ENCODE results near the gene ATP5MG.

The ATP5MG gene

DNA sequence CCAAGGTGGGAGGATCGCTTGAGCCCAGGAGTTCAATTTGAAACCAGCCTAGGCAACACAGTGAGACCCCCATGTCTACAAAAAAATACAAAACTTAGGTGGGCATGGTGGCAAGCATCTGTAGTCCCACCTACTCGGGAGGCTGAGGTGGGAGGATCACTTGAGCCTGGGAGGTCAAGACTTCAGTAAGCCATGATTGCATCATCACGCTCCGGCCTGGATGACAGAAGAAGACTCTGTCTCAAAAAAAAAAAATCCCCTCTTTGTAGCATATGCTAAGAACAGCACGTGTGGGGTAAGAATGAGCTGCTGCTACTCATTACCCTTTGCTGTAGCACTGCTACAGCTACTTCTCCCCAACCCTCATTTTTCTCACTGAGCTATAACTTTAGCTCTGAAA is 27.5 kb upstream of the ATP5MG start:
- H3K4me3 ChIP-seq (ENCODE audit: low read depth, low read length): no peak overlapping the region
- H3K36me3 ChIP-seq (ENCODE audit: control insufficient read depth in 2 of 2, insufficient read depth in 1 of 2, low read length in 2 of 2): peaks cover 27 to 98% of the 10 kb centered on the region in 2 experiments
- H3K27ac ChIP-seq (ENCODE audit: extremely low read depth, low read depth, low read length): no peak overlapping the region
- TF ChIP-seq HOXA7 (CRISPR knock-in tag; IDR thresholded peaks at IDR 0.05; ENCODE audit: borderline replicate concordance) (no peak), ZNF747 (tag by site-specific recombination; IDR thresholded peaks at IDR 0.05) (no peak), ZNF24 (tag by site-specific recombination; IDR thresholded peaks at IDR 0.05) (no peak), ZNF677 (tag by site-specific recombination; IDR thresholded peaks at IDR 0.05) (no peak), OSR2 (tag by site-specific recombination; IDR thresholded peaks at IDR 0.05) (no peak), ZNF658 (tag by site-specific recombination; IDR thresholded peaks at IDR 0.05) (no peak), ZNF654 (tag by site-specific recombination; IDR thresholded peaks at IDR 0.05; ENCODE audit: low read depth) (no peak), ZNF211 (tag by site-specific recombination; IDR thresholded peaks at IDR 0.05; ENCODE audit: low read depth) (no peak)
- TF ChIP-seq, protein P1, sequence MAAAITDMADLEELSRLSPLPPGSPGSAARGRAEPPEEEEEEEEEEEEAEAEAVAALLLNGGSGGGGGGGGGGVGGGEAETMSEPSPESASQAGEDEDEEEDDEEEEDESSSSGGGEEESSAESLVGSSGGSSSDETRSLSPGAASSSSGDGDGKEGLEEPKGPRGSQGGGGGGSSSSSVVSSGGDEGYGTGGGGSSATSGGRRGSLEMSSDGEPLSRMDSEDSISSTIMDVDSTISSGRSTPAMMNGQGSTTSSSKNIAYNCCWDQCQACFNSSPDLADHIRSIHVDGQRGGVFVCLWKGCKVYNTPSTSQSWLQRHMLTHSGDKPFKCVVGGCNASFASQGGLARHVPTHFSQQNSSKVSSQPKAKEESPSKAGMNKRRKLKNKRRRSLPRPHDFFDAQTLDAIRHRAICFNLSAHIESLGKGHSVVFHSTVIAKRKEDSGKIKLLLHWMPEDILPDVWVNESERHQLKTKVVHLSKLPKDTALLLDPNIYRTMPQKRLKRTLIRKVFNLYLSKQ (tag by site-specific recombination; IDR thresholded peaks at IDR 0.05; ENCODE audit: borderline replicate concordance): no peak
- no peaks in the 10 kb centered on the region for H3K9me3 ChIP-seq (ENCODE audit: control insufficient read depth, insufficient read depth, low read depth, low read length)
- no peaks in the 10 kb centered on the region for H3K4me1 ChIP-seq (ENCODE audit: control insufficient read depth, insufficient read depth, low read length)
- CTCF ChIA-PET: interaction anchor here (1.7 kb wide), 1 partner anchor 115 kb away, joined by 4 read pairs; no protein-coding TSS in a partner anchor
- POLR2A ChIA-PET: no interaction called here

DNA sequence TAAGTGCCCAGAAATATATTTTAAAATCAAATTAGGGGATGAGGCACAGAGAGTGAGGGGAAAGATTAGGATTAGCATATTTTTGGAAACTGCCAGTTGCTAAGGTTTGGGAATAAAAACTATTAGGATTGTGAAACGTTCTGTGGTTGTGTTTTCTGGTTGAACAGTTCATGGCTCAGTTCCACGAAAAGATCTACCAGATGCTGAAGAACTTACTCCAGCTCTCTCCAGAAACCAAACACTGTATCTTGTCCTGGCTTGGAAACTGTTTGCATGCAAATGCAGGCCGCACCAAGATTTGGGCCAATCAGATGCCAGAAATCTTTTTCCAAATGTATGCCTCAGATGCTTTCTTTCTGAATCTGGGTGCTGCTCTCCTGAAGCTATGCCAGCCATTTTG is 26.7 kb upstream of the ATP5MG start:
- H3K27ac ChIP-seq (ENCODE audit: extremely low read depth, low read depth, low read length): no peak overlapping the region
- CTCF ChIA-PET: no interaction called here
- H3K9me3 ChIP-seq (ENCODE audit: control insufficient read depth, insufficient read depth, low read depth, low read length): no peaks in the 10 kb centered on the region
- POLR2A ChIA-PET: interaction anchor here (0.6 kb wide), 1 partner anchor 27 kb away, joined by 3 read pairs; no protein-coding TSS in a partner anchor
- H3K4me3 ChIP-seq (ENCODE audit: low read depth, low read length): no peak overlapping the region
- TF ChIP-seq, protein P2, sequence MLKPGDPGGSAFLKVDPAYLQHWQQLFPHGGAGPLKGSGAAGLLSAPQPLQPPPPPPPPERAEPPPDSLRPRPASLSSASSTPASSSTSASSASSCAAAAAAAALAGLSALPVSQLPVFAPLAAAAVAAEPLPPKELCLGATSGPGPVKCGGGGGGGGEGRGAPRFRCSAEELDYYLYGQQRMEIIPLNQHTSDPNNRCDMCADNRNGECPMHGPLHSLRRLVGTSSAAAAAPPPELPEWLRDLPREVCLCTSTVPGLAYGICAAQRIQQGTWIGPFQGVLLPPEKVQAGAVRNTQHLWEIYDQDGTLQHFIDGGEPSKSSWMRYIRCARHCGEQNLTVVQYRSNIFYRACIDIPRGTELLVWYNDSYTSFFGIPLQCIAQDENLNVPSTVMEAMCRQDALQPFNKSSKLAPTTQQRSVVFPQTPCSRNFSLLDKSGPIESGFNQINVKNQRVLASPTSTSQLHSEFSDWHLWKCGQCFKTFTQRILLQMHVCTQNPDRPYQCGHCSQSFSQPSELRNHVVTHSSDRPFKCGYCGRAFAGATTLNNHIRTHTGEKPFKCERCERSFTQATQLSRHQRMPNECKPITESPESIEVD (tag by site-specific recombination; IDR thresholded peaks at IDR 0.05): no peak
- TF ChIP-seq, protein P3, sequence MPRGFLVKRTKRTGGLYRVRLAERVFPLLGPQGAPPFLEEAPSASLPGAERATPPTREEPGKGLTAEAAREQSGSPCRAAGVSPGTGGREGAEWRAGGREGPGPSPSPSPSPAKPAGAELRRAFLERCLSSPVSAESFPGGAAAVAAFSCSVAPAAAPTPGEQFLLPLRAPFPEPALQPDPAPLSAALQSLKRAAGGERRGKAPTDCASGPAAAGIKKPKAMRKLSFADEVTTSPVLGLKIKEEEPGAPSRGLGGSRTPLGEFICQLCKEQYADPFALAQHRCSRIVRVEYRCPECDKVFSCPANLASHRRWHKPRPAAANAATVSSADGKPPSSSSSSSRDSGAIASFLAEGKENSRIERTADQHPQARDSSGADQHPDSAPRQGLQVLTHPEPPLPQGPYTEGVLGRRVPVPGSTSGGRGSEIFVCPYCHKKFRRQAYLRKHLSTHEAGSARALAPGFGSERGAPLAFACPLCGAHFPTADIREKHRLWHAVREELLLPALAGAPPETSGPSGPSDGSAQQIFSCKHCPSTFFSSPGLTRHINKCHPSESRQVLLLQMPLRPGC (tag by site-specific recombination; IDR thresholded peaks at IDR 0.05): no peak
- TF ChIP-seq ZNF37A (tag by site-specific recombination; IDR thresholded peaks at IDR 0.05): no peak
- TF ChIP-seq, protein P4, sequence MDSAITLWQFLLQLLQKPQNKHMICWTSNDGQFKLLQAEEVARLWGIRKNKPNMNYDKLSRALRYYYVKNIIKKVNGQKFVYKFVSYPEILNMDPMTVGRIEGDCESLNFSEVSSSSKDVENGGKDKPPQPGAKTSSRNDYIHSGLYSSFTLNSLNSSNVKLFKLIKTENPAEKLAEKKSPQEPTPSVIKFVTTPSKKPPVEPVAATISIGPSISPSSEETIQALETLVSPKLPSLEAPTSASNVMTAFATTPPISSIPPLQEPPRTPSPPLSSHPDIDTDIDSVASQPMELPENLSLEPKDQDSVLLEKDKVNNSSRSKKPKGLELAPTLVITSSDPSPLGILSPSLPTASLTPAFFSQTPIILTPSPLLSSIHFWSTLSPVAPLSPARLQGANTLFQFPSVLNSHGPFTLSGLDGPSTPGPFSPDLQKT (IDR thresholded peaks at IDR 0.05; ENCODE audit: borderline replicate concordance, low read depth, low read length): no peak
- TF ChIP-seq, protein P5, sequence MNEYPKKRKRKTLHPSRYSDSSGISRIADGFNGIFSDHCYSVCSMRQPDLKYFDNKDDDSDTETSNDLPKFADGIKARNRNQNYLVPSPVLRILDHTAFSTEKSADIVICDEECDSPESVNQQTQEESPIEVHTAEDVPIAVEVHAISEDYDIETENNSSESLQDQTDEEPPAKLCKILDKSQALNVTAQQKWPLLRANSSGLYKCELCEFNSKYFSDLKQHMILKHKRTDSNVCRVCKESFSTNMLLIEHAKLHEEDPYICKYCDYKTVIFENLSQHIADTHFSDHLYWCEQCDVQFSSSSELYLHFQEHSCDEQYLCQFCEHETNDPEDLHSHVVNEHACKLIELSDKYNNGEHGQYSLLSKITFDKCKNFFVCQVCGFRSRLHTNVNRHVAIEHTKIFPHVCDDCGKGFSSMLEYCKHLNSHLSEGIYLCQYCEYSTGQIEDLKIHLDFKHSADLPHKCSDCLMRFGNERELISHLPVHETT (tag by site-specific recombination; IDR thresholded peaks at IDR 0.05): no peak
- no peak for TF ChIP-seq ZNF830 (tag by site-specific recombination; IDR thresholded peaks at IDR 0.05; ENCODE audit: low read depth)
- no peak for TF ChIP-seq ZNF175 (tag by site-specific recombination; IDR thresholded peaks at IDR 0.05)
- TF ChIP-seq WT1 (tag by site-specific recombination; IDR thresholded peaks at IDR 0.05): no peak
- no peak for TF ChIP-seq ZEB2 (tag by site-specific recombination; IDR thresholded peaks at IDR 0.05)
- no peak for TF ChIP-seq GLI4 (tag by site-specific recombination; IDR thresholded peaks at IDR 0.05)
- no peak for TF ChIP-seq ZNF248 (tag by site-specific recombination; IDR thresholded peaks at IDR 0.05)
- no peak for TF ChIP-seq ZNF660 (tag by site-specific recombination; IDR thresholded peaks at IDR 0.05)
- TF ChIP-seq ZNF221 (tag by site-specific recombination; IDR thresholded peaks at IDR 0.05; ENCODE audit: borderline replicate concordance): no peak
- TF ChIP-seq ZNF266 (tag by site-specific recombination; IDR thresholded peaks at IDR 0.05; ENCODE audit: low read depth): no peak
- TF ChIP-seq ZFP69B (tag by site-specific recombination; IDR thresholded peaks at IDR 0.05): no peak
- no peak for TF ChIP-seq BCL11A (tag by site-specific recombination; IDR thresholded peaks at IDR 0.05; ENCODE audit: low read depth)
- H3K36me3 ChIP-seq (ENCODE audit: control insufficient read depth in 2 of 2, insufficient read depth in 1 of 2, low read length in 2 of 2): peaks cover 26 to 98% of the 10 kb centered on the region in 2 experiments
- no peaks in the 10 kb centered on the region for H3K4me1 ChIP-seq (ENCODE audit: control insufficient read depth, insufficient read depth, low read length)
